Stimulated activated naive B cell treated with anti-CD40 and anti-IgM and Interleukin-4, amounts not matched to agents 10 μg/mL and 1 μg/mL and 100 μg/mL, for 72 hours (primary cell): ENCODE measurements around the gene PARVB.
A peak's percentile ranks its signal among the peaks of the same experiment; 100 is the strongest.

ENCODE experiments used
- ATAC-seq, 2 donors: fragments of 150-1000 bp; cut with Tn5 transposase; replicated peaks; 2 replicates each; pipeline ENCODE4 v1.10.0; 2021; ENCODE audit warnings: moderate library complexity in 1 of 2
- DNase-seq: peaks from one replicate; pipeline ENCODE4 v3.0.0; 2021
- H3K27ac Mint-ChIP-seq: one replicate; pipeline ENCODE4 v1.8.0; 2022; ENCODE audit warnings: mild to moderate bottlenecking, mixed read lengths
- H3K27me3 Mint-ChIP-seq, 2 donors: one replicate each; pipeline ENCODE4 v1.8.0; 2022; ENCODE audit warnings: mixed read lengths in 2 of 2
- H3K36me3 Mint-ChIP-seq, 2 donors: one replicate each; pipeline ENCODE4 v1.8.0; 2022; ENCODE audit warnings: mixed read lengths in 2 of 2, mild to moderate bottlenecking in 1 of 2
- H3K4me1 Mint-ChIP-seq, 2 donors: one replicate each; pipeline ENCODE4 v1.8.0; 2022; ENCODE audit warnings: mixed read lengths in 2 of 2, mild to moderate bottlenecking in 1 of 2
- H3K4me3 Mint-ChIP-seq, 2 donors: one replicate each; pipeline ENCODE4 v1.8.0; 2022; ENCODE audit warnings: mild to moderate bottlenecking in 2 of 2, mixed read lengths in 2 of 2, moderate library complexity in 1 of 2
- H3K9me3 Mint-ChIP-seq, 2 donors: one replicate each; pipeline ENCODE4 v1.8.0; 2022; ENCODE audit warnings: mixed read lengths in 2 of 2, mild to moderate bottlenecking in 1 of 2

Gene PARVB

GRCh38 chr22:44200855-44201550, 176.9 kb downstream of the PARVB start:
- Mint-ChIP-seq H3K27ac (no peak overlapping the region), H3K4me3 (no peak overlapping the region)
- DNase-seq = no peak

GRCh38 chr22:44201665-44202064, 177.6 kb downstream of the PARVB start:
- Mint-ChIP-seq H3K9me3 (no peaks in the 10 kb centered on the region), H3K4me3 (no peak overlapping the region), H3K27me3 (no peaks in the 10 kb centered on the region), H3K4me1 (peaks cover 23 to 39% of the 10 kb centered on the region in 2 donors), H3K27ac (no peak overlapping the region), H3K36me3 (peaks cover 33 to 65% of the 10 kb centered on the region in 2 donors)
- DNase-seq = no peak
- no peak for ATAC-seq

More at GRCh38 chr22:44200855-44201550, 176.9 kb downstream of the PARVB start:
- no peak for ATAC-seq
- peaks cover 32 to 65% of the 10 kb centered on the region in 2 donors for H3K36me3 Mint-ChIP-seq
- H3K9me3 Mint-ChIP-seq = no peaks in the 10 kb centered on the region
- peaks cover 23 to 38% of the 10 kb centered on the region in 2 donors for H3K4me1 Mint-ChIP-seq
- H3K27me3 Mint-ChIP-seq = no peaks in the 10 kb centered on the region

- H3K27me3 Mint-ChIP-seq = no peaks in the 10 kb centered on the region
- H3K4me1 Mint-ChIP-seq = peaks cover 27 to 42% of the 10 kb centered on the region in 2 donors
- no peak overlapping the region for H3K4me3 Mint-ChIP-seq
- DNase-seq = no peak
- H3K36me3 Mint-ChIP-seq = peaks cover 35 to 65% of the 10 kb centered on the region in 2 donors
- no peak overlapping the region for H3K27ac Mint-ChIP-seq
- H3K9me3 Mint-ChIP-seq = no peaks in the 10 kb centered on the region
- no peak for ATAC-seq
These were observed 178.2 kb downstream of the PARVB start for GRCh38 chr22:44202261-44202789.

GRCh38 chr22:44203203-44203602, 179.1 kb downstream of the PARVB start:
- H3K4me3 Mint-ChIP-seq = no peak overlapping the region
- H3K27ac Mint-ChIP-seq = no peak overlapping the region
- peaks cover 39 to 68% of the 10 kb centered on the region in 2 donors for H3K36me3 Mint-ChIP-seq
- H3K4me1 Mint-ChIP-seq = peaks cover 33 to 50% of the 10 kb centered on the region in 2 donors
- ATAC-seq (no peak), DNase-seq (no peak)
- no peaks in the 10 kb centered on the region for H3K27me3 Mint-ChIP-seq
- H3K9me3 Mint-ChIP-seq = no peaks in the 10 kb centered on the region

GRCh38 chr22:44204739-44205515, 180.8 kb downstream of the PARVB start:
- ATAC-seq = peak; percentile 83
- Mint-ChIP-seq H3K27me3 (no peaks in the 10 kb centered on the region), H3K9me3 (peaks cover 4 to 5% of the 10 kb centered on the region in 2 donors), H3K27ac (no peak overlapping the region), H3K4me3 (no peak overlapping the region), H3K4me1 (peaks cover 34 to 61% of the 10 kb centered on the region in 2 donors), H3K36me3 (peaks cover 36 to 58% of the 10 kb centered on the region in 2 donors)
- DNase-seq = no peak

GRCh38 chr22:44205516-44206329, 181.6 kb downstream of the PARVB start:
- Mint-ChIP-seq H3K9me3 (peaks cover 6 to 9% of the 10 kb centered on the region in 2 donors), H3K27ac (no peak overlapping the region), H3K36me3 (peaks cover 32 to 55% of the 10 kb centered on the region in 2 donors), H3K4me3 (no peak overlapping the region), H3K27me3 (no peaks in the 10 kb centered on the region), H3K4me1 (peaks cover 34 to 61% of the 10 kb centered on the region in 2 donors)
- no peak for ATAC-seq
- no peak for DNase-seq

- H3K9me3 Mint-ChIP-seq = peaks cover 6 to 9% of the 10 kb centered on the region in 2 donors
- DNase-seq (no peak), ATAC-seq (no peak)
- peaks cover 29 to 54% of the 10 kb centered on the region in 2 donors for H3K36me3 Mint-ChIP-seq
- H3K4me3 Mint-ChIP-seq = no peak overlapping the region
- H3K27me3 Mint-ChIP-seq = no peaks in the 10 kb centered on the region
- no peak overlapping the region for H3K27ac Mint-ChIP-seq
- peaks cover 38 to 58% of the 10 kb centered on the region in 2 donors for H3K4me1 Mint-ChIP-seq
These were observed 182.2 kb downstream of the PARVB start for GRCh38 chr22:44206330-44206645.

GRCh38 chr22:44206696-44207095, 182.6 kb downstream of the PARVB start:
- no peak for DNase-seq
- Mint-ChIP-seq H3K4me3 (no peak overlapping the region), H3K27ac (no peak overlapping the region), H3K9me3 (peaks cover 6 to 9% of the 10 kb centered on the region in 2 donors), H3K36me3 (peaks cover 27 to 53% of the 10 kb centered on the region in 2 donors), H3K27me3 (no peaks in the 10 kb centered on the region), H3K4me1 (peaks cover 38 to 60% of the 10 kb centered on the region in 2 donors)
- ATAC-seq = no peak

GRCh38 chr22:44207173-44207980, 183.3 kb downstream of the PARVB start:
- Mint-ChIP-seq H3K4me1 (peaks cover 38 to 61% of the 10 kb centered on the region in 2 donors), H3K9me3 (peaks cover 6 to 9% of the 10 kb centered on the region in 2 donors), H3K27me3 (no peaks in the 10 kb centered on the region), H3K27ac (peak overlapping the region; percentile 32), H3K4me3 (no peak overlapping the region), H3K36me3 (peaks cover 24 to 47% of the 10 kb centered on the region in 2 donors)
- DNase-seq = no peak
- no peak for ATAC-seq

- H3K36me3 Mint-ChIP-seq = peaks cover 22 to 41% of the 10 kb centered on the region in 2 donors
- ATAC-seq = no peak
- peak overlapping the region; percentile 32 for H3K27ac Mint-ChIP-seq
These were observed 183.8 kb downstream of the PARVB start for GRCh38 chr22:44207981-44208317.

GRCh38 chr22:44209343-44209742, 185.2 kb downstream of the PARVB start:
- H3K27ac Mint-ChIP-seq = no peak overlapping the region
- peaks cover 6 to 9% of the 10 kb centered on the region in 2 donors for H3K9me3 Mint-ChIP-seq
- H3K4me1 Mint-ChIP-seq = peaks cover 34 to 53% of the 10 kb centered on the region in 2 donors
- H3K4me3 Mint-ChIP-seq = no peak overlapping the region
- H3K27me3 Mint-ChIP-seq = no peaks in the 10 kb centered on the region
- H3K36me3 Mint-ChIP-seq = peaks cover 18 to 35% of the 10 kb centered on the region in 2 donors
- DNase-seq (no peak), ATAC-seq (no peak)

More at GRCh38 chr22:44207981-44208317, 183.8 kb downstream of the PARVB start:
- Mint-ChIP-seq H3K4me1 (peaks cover 38 to 61% of the 10 kb centered on the region in 2 donors), H3K9me3 (peaks cover 6 to 9% of the 10 kb centered on the region in 2 donors), H3K4me3 (no peak overlapping the region), H3K27me3 (no peaks in the 10 kb centered on the region)
- no peak for DNase-seq

- Mint-ChIP-seq H3K27ac (no peak overlapping the region), H3K4me3 (no peak overlapping the region), H3K36me3 (peaks cover 18 to 26% of the 10 kb centered on the region in 2 donors), H3K4me1 (peaks cover 25 to 40% of the 10 kb centered on the region in 2 donors), H3K9me3 (peaks cover 6 to 9% of the 10 kb centered on the region in 2 donors), H3K27me3 (no peaks in the 10 kb centered on the region)
- DNase-seq (no peak), ATAC-seq (no peak)
These were observed 186.6 kb downstream of the PARVB start for GRCh38 chr22:44210722-44211121.

- ATAC-seq (no peak), DNase-seq (no peak)
- Mint-ChIP-seq H3K27me3 (no peaks in the 10 kb centered on the region), H3K27ac (no peak overlapping the region), H3K36me3 (peaks cover 18 to 24% of the 10 kb centered on the region in 2 donors), H3K9me3 (peaks cover 6 to 9% of the 10 kb centered on the region in 2 donors), H3K4me1 (peaks cover 23 to 37% of the 10 kb centered on the region in 2 donors), H3K4me3 (no peak overlapping the region)
These were observed 187.3 kb downstream of the PARVB start for GRCh38 chr22:44211256-44211945.
